Measurements from ENCODE around the gene BCAR3. TPM values are rescaled to one million over a fixed set of nuclear protein-coding genes. Genes with fewer than 3 reads are reported as not detected.

Gene BCAR3
- total RNA-seq, 1 experiment from 2014 or later: 33.9 TPM

GRCh38 chr1:93687542-93687941 is 5.9 kb upstream of the BCAR3 start:
- BruUV-seq (replicated peaks): no TSS peak
- Histone ChIP-seq H3K9me3 (ENCODE audit: control insufficient read depth, insufficient read depth, low read depth, low read length) (no peaks in the 10 kb centered on the region), H3K4me1 (ENCODE audit: control insufficient read depth, insufficient read depth, low read length) (peaks cover 12% of the 10 kb centered on the region), H3K36me3 (ENCODE audit: control insufficient read depth, insufficient read depth, low read length) (no peaks in the 10 kb centered on the region), H3K27ac (ENCODE audit: low read length) (0 out of 2 replicates have a peak overlapping the region, but pooled peaks have one; percentile 3), H3K27me3 (ENCODE audit: control insufficient read depth, insufficient read depth, low read length) (no peaks in the 10 kb centered on the region), H3K4me3 (ENCODE audit: low read depth in 2 of 2, low read length in 2 of 2) (no peak overlapping the region)
- CTCF ChIA-PET: no interaction called here
- in situ Hi-C loops (cut with HindIII; ENCODE audit: low pct_unique_long_range_greater_than_20kb, low sequenced_read_pairs): no loop called here
- POLR2A ChIA-PET: no interaction called here
- DNase-seq (ENCODE audit: low read depth, low spot score) (no peak), ATAC-seq (no peak)
- intact Hi-C loops (cut with micrococcal nuclease; ENCODE audit: unreplicated experiment): no loop called here
- TF ChIP-seq REST (IDR thresholded peaks at IDR 0.05; ENCODE audit: insufficient read depth in 1 of 2, low read depth in 2 of 2, low read length in 1 of 2) (no peak), TCF7L2 (IDR thresholded peaks at IDR 0.05; ENCODE audit: low read depth, low read length) (no peak), POLR2AphosphoS5 (IDR thresholded peaks at IDR 0.05; ENCODE audit: low read depth, low read length) (no peak), SIN3A (IDR thresholded peaks at IDR 0.05; ENCODE audit: borderline replicate concordance, insufficient read depth, low read depth, low read length) (no peak), CTCF (IDR thresholded peaks at IDR 0.05) (no peak)

- Histone ChIP-seq H3K9me3 (ENCODE audit: control insufficient read depth, insufficient read depth, low read depth, low read length) (no peaks in the 10 kb centered on the region), H3K4me1 (ENCODE audit: control insufficient read depth, insufficient read depth, low read length) (peaks cover 7% of the 10 kb centered on the region), H3K27me3 (ENCODE audit: control insufficient read depth, insufficient read depth, low read length) (no peaks in the 10 kb centered on the region), H3K36me3 (ENCODE audit: control insufficient read depth, insufficient read depth, low read length) (no peaks in the 10 kb centered on the region), H3K27ac (ENCODE audit: low read length) (0 out of 2 replicates have a peak overlapping the region, but pooled peaks have one; percentile 34), H3K4me3 (ENCODE audit: low read depth in 2 of 2, low read length in 2 of 2) (no peak overlapping the region)
- no peak for DNase-seq (ENCODE audit: low read depth, low spot score)
- intact Hi-C loops (cut with micrococcal nuclease; ENCODE audit: unreplicated experiment): no loop called here
- TF ChIP-seq CTCF (IDR thresholded peaks at IDR 0.05) (no peak), TCF7L2 (IDR thresholded peaks at IDR 0.05; ENCODE audit: low read depth, low read length) (no peak), SIN3A (IDR thresholded peaks at IDR 0.05; ENCODE audit: borderline replicate concordance, insufficient read depth, low read depth, low read length) (no peak)
- ATAC-seq: no peak
- in situ Hi-C loops (cut with HindIII; ENCODE audit: low pct_unique_long_range_greater_than_20kb, low sequenced_read_pairs): no loop called here
- no TSS peak for BruUV-seq (replicated peaks)
- ChIA-PET POLR2A (interaction anchor here (0.7 kb wide), 1 partner anchor 14 kb away, joined by 3 read pairs; no protein-coding TSS in a partner anchor), CTCF (no interaction called here)
These were observed 5.0 kb upstream of the BCAR3 start for GRCh38 chr1:93686504-93687250.

Data from Panc1 (cell line).